HG03457 (cell line): ENCODE results near the gene DLG2.
"Not testable (repeated sequence)": the region's sequence is repeated elsewhere in the genome, so short reads cannot be mapped to it uniquely, and the experiment has no call there.

Source experiments
- ATAC-seq: cut with Tn5 transposase; IDR thresholded peaks from one replicate; pipeline ENCODE4 v1.9.1; 2021; ENCODE audit warnings: moderate number of reproducible peaks; ENCODE audit not compliant: unreplicated experiment

The DLG2 gene

GRCh38 chr11:85472953-85473352 lies 154.2 kb downstream of the DLG2 start:
- no peak for ATAC-seq

- no peak for ATAC-seq
These were observed 162.9 kb downstream of the DLG2 start for GRCh38 chr11:85464283-85464682.

GRCh38 chr11:85459304-85459703 lies 167.8 kb downstream of the DLG2 start:
- ATAC-seq, result no peak

- no peak for ATAC-seq
These were observed 182.7 kb downstream of the DLG2 start for GRCh38 chr11:85444479-85444878.

GRCh38 chr11:85440273-85440672 lies 186.9 kb downstream of the DLG2 start:
- ATAC-seq, result no peak

GRCh38 chr11:85438328-85438727 lies 188.8 kb downstream of the DLG2 start:
- no peak for ATAC-seq

- no peak for ATAC-seq
These were observed 195.8 kb downstream of the DLG2 start for GRCh38 chr11:85431319-85431718.

GRCh38 chr11:85423794-85424193 lies 203.3 kb downstream of the DLG2 start:
- no peak for ATAC-seq

- ATAC-seq, result no peak
These were observed 203.8 kb downstream of the DLG2 start for GRCh38 chr11:85423316-85423715.

GRCh38 chr11:85414175-85414574 lies 213.0 kb downstream of the DLG2 start:
- ATAC-seq, result no peak

GRCh38 chr11:85407648-85408047 lies 219.5 kb downstream of the DLG2 start:
- ATAC-seq, result no peak

GRCh38 chr11:85406841-85407240 lies 220.3 kb downstream of the DLG2 start:
- ATAC-seq, result no peak

GRCh38 chr11:85406316-85406715 lies 220.8 kb downstream of the DLG2 start:
- ATAC-seq, result no peak

- not testable (repeated sequence) for ATAC-seq
These were observed 231.6 kb downstream of the DLG2 start for GRCh38 chr11:85395515-85396055.

GRCh38 chr11:85394283-85394682 lies 232.9 kb downstream of the DLG2 start:
- ATAC-seq, result no peak

- no peak for ATAC-seq
These were observed 236.0 kb downstream of the DLG2 start for GRCh38 chr11:85391141-85391540.

- no peak for ATAC-seq
These were observed 241.6 kb downstream of the DLG2 start for GRCh38 chr11:85385547-85385946.

- ATAC-seq, result no peak
These were observed 242.0 kb downstream of the DLG2 start for GRCh38 chr11:85385111-85385510.

- ATAC-seq, result no peak
These were observed 248.1 kb downstream of the DLG2 start for GRCh38 chr11:85379066-85379465.

GRCh38 chr11:85377901-85378300 lies 249.2 kb downstream of the DLG2 start:
- no peak for ATAC-seq

GRCh38 chr11:85359859-85360258 lies 267.3 kb downstream of the DLG2 start:
- ATAC-seq, result no peak

GRCh38 chr11:85355921-85356320 lies 271.2 kb downstream of the DLG2 start:
- ATAC-seq, result no peak

GRCh38 chr11:85349539-85349938 lies 277.6 kb downstream of the DLG2 start:
- not testable (repeated sequence) for ATAC-seq
